ENCODE data around the gene UNC93B1. TPM values are rescaled to one million over a fixed set of nuclear protein-coding genes. Genes with fewer than 3 reads are reported as not detected.

Gene UNC93B1
- total and polyA plus RNA-seq, 2 of the 8 experiments (the other 6 are each of a cell fraction or from before 2014, with no cell fraction given) = 18.9 to 34.3 TPM

DNA sequence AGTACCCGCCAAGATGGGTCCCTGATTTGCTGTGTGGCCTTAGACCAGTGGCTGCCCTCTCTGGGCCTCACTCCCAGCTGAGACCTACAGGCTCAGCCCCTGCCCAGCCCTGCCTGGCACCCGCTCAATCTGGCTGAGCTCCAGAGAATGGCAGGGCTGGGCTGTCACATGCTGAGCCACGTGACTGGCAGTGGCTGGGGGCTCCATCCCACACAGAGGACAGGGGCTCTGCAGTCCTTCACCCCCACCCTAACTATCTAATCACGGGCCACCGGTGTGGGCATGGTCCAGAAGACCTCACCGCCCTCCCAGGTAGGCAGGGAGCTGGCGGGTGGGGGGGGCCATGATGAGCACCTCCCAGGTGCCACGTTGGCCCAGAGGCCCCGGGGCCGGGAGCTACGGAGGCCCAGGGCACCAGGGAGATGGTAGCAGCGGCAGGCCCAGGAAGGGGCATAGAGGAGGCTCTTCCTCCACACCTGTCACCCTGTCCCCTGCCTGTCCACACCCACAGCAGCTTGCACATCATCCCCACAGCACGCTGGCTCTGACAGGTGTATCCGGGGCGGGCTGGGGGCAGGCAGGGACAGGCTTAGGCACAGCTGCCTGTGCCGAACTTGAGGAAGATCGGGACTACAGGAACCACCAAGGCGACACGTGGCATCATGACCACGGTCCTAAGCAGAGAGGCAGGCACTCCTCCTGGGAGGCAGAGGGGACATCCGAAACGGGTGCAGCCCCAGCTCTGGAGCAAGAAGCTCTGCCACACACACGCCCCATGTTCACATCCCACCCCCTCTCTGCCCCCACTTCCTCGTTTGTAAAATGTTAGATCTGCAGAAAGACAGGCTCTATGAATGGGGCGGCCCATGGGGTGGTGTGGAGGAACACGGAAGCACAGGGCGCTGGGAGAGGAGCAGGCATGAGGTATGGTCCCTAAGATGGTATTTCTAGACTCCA is 4.8 kb upstream of the UNC93B1 start:
- Histone ChIP-seq H2BK12ac (ENCODE audit: low read depth, low read length) (peak overlapping the region; percentile 68; the same call in 1 of the 2 replicates), H2BK20ac (ENCODE audit: low read length) (no peak overlapping the region; the same call in 1 of the 2 replicates), H3K14ac (ENCODE audit: insufficient read length) (no peak overlapping the region), H3K23me2 (ENCODE audit: low read depth, low read length) (peaks cover 3% of the 10 kb centered on the region; the same call in 1 of the 2 replicates), H3K27ac (ENCODE audit: low read depth, low read length) (no peak overlapping the region), H3K79me1 (ENCODE audit: low read depth, low read length) (no peaks in the 10 kb centered on the region), H3K4me1 (replicated peaks in 1 of 4; ENCODE audit: control insufficient read depth in 3 of 4, insufficient read depth in 4 of 4, low read length in 3 of 4) (peaks cover 0 to 22% (median 14%) of the 10 kb centered on the region in 4 experiments; a peak in 6 of 7 replicates), H3K4ac (replicated peaks; ENCODE audit: insufficient read length, low read depth, low read length) (no peak overlapping the region), H2BK5ac (ENCODE audit: low read depth, low read length) (no peak overlapping the region; the same call in 1 of the 2 replicates), H4K8ac (ENCODE audit: extremely low read depth, insufficient read depth, low read length) (no peak overlapping the region; the same call in 1 of the 2 replicates), H3K9me3 (ENCODE audit: insufficient read depth in 2 of 2, low read depth in 1 of 2, low read length in 1 of 2) (no peaks in the 10 kb centered on the region), H3K4me3 (ENCODE audit: extremely low read depth in 1 of 4, insufficient read depth in 2 of 4, low read depth in 3 of 4, low read length in 4 of 4) (no peak overlapping the region), H3K56ac (replicated peaks; ENCODE audit: insufficient read length, low read depth, low read length) (no peak overlapping the region), H3K23ac (ENCODE audit: insufficient read length) (no peak overlapping the region), H4K5ac (ENCODE audit: insufficient read length, low read depth, low read length) (no peak overlapping the region), H3K36me3 (ENCODE audit: control insufficient read depth in 2 of 4, insufficient read depth in 4 of 4, low read length in 3 of 4) (no peaks in the 10 kb centered on the region), H3K79me2 (ENCODE audit: control insufficient read depth in 1 of 2, insufficient read depth in 2 of 2, low read length in 2 of 2) (no peaks in the 10 kb centered on the region), H2AFZ (ENCODE audit: low read length) (no peak overlapping the region), H4K91ac (replicated peaks; ENCODE audit: insufficient read length, low read length) (peak overlapping the region; percentile 17), H3K9ac (replicated peaks in 1 of 4; ENCODE audit: extremely low read depth in 1 of 4, low read depth in 3 of 4, low read length in 3 of 4) (no peak overlapping the region), H3K27me3 (replicated peaks in 1 of 4; ENCODE audit: control insufficient read depth in 3 of 4, extremely low read depth in 1 of 4, insufficient read depth in 3 of 4, low read length in 3 of 4) (peaks cover 0 to 2% (median 0%) of the 10 kb centered on the region in 4 experiments; a peak in 1 of 7 replicates), H2AK5ac (ENCODE audit: low read depth, low read length) (no peak overlapping the region), H2BK120ac (replicated peaks; ENCODE audit: low read depth, low read length) (no peak overlapping the region), H3K4me2 (ENCODE audit: insufficient read depth in 1 of 2, low read depth in 2 of 2, low read length in 2 of 2) (no peak overlapping the region), H2BK15ac (ENCODE audit: low read length) (peak overlapping the region; percentile 88; the same call in 1 of the 2 replicates), H4K20me1 (replicated peaks in 1 of 2; ENCODE audit: control insufficient read depth in 1 of 2, insufficient read depth in 2 of 2, low read length in 2 of 2) (no peaks in the 10 kb centered on the region), H3K18ac (ENCODE audit: extremely low read depth, low read length) (no peak overlapping the region)
- POLR2A ChIA-PET (ENCODE audit: partially characterized antibody) = interaction anchor here (0.7 to 3.3 kb wide), 6 partner anchors 12 to 44 kb away, joined by 3 to 17 read pairs (median 4); partner anchors contain the start of gene TCIRG1
- 93% methylated on average over 23 of the region's 27 CpGs; no CpG with 5 or more reads in 1 of the 2 experiments for whole genome bisulfite sequencing, 2 experiments (ENCODE audit: extremely low coverage in 1 of 2, insufficient coverage in 1 of 2, insufficient read length in 1 of 2, insufficient replicate concordance in 2 of 2, low coverage in 1 of 2, low lambda C conversion rate in 2 of 2, missing lambda C conversion rate in 1 of 2)
- DNase-seq (ENCODE audit: low read depth in 1 of 2, low spot score in 2 of 2) (no peak), FAIRE-seq (no peak)
- TF ChIP-seq KDM1A (IDR thresholded peaks at IDR 0.05; ENCODE audit: borderline replicate concordance, low read length) (0 out of 2 replicates have a peak, but pooled peaks have one; percentile 11), RFX5 (IDR thresholded peaks at IDR 0.05; ENCODE audit: borderline replicate concordance, low read depth, low read length) (no peak)
- CTCF ChIA-PET (ENCODE audit: partially characterized antibody) = interaction anchor here (0.8 to 4.6 kb wide), 13 partner anchors 11 to 201 kb away, joined by 3 to 40 read pairs (median 3); partner anchors contain the start of gene TCIRG1

All from H1 (cell line).